NCI-H1436 treated with DMSO at 0.1 percent for 48 hours (cell line): Measurements from ENCODE around the gene FLNB.

Experiments used
- DNase-seq: peaks from one replicate; lab custom pipeline; 2025; lab: John Stamatoyannopoulos, UW

Gene FLNB

DNA sequence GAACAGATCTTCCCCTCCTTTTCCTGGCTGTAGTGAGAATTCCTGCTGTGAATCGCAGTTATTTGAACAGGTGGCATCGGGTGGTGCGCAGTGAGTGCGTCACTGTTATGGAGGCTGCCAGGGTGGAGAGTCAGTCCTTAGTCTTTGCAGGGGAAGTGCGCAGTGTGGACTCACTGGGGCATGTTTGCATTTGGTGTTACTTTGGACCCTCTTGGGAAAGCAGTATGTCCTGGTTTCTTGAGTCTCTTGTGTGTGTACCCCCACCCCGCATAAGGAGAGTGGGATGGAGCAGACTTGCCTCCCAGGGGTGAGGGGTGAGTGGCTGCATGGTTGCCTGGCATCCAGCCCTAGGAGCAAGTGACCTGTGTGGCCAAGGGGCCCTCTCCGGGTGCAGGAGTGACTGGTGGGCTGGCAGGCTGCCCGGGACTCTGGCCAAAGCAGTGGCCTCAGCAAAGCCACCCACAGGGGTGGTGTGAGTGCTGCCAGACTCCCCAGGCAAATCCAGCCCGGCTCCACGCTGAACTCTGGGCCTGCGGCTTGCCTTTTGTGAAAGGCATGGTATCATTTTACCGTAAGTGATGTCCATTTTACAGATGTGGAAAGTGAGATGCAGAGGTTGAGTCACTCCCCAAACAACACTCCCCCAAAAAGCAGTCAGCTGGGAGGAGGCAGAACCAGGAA, 156.1 kb downstream of the FLNB start:
- DNase-seq, result no peak

DNA sequence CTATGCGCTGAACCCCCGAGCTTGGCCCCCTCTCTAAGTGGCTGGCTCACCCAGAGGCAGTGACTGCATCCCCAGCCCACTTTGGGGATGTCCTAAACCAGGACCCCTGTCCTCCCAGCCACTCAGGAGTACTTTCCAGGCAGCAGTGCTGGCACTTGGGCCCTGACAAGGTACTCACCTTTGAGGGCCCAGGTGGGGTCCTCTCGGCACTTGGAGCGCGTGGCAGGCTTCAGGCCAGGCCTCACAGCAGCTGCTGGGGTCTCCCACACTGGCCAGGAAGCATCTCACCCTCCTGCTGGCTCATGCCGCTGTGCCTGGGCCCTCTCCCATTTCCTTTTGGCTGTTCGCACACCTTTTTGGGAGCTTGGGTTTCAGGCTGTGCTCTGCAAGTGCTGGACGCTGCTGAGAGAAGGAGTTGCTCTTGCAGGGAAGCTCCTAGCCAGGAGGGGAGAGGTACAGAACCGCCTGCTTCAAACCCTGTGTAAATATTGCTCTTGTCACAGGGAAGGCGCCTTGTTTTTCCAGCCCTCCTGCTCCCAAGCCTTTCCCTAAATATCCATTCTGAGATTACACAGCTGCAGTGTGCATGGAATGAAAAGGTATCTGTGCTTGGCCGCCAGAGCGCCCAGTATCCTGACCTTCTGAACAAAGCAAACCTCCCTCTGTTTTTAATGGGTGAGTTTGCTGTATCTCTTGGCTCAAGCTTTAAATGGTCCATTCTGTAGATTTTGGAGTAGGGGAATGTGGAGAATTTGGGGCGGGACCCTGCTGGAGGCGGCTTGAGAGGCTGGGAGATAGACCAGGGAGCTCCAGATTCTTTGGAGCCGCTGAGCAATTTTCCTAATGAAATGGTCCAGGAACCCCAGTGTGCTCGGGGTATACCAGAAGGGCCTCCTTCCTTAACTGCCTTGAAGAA, 156.9 kb downstream of the FLNB start:
- no peak for DNase-seq

DNA sequence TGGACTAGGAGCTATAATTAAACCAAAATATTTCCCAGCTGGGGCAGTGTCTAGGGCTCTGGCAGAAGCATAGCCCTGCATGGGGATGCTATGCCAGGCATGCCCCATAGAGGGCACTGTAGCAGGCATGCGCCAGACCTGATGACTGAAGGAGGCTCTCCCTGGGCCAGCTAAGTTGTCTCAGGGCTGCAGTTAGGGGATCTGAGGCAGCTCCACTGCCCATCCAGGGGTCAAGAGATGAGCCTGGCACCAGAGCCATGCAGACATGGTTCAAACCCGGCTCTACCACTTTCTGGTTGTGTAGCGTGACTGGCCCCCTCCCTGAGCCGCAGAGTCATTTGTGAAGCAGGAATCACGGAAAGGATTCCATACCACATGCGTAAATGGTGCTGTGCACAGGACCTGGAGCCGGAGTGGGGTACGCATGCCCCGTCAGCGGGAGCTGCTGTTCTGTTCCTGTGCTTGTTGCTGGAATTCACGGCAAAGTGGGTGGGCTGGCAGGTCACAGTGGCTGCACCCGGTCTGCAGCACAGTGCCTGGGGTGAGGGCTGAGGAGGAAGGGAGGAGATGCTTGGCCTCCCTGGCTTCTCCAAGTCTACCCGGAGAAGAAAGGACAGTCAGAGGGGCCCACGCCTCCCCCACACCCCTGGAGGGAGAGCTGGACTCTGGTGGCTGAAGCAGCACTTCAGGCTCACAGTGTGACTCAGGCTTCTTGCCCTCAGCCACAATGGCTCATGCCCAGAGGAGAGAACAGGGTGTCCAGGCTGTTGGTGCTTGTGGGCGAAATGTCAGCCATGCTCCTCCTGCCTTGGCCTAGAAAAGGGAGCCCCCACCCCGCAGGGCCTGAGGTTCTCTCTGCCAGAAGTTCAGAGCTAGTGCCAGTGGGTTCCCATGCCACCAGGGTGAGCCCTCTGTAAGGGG, 159.5 kb downstream of the FLNB start:
- no peak for DNase-seq

DNA sequence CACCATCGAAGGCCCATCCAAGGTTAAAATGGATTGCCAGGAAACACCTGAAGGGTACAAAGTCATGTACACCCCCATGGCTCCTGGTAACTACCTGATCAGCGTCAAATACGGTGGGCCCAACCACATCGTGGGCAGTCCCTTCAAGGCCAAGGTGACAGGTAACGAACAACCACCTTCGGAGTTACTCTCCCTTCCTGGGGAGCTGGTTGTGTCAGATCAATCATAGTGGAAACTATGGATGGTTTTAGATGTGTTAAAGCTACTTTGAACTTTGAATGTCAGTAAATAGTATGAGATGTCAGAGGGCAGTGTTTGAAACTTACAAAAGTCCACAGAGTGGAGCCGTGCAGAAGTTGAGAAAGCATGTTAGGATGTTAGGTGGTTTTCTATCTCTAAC, 160.3 kb downstream of the FLNB start:
- DNase-seq, result no peak

DNA sequence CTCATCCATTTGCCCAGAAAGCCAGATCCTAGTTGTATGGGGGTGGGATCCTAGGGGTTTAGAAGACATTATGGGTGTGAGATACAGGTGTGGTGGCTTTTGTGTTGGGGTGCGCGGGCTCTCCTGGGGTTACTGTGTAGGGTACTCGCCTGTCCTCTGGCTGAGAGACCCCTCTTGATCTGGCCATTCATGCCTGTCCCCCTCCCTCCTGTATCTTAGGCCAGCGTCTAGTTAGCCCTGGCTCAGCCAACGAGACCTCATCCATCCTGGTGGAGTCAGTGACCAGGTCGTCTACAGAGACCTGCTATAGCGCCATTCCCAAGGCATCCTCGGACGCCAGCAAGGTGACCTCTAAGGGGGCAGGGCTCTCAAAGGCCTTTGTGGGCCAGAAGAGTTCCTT, 161.1 kb downstream of the FLNB start:
- DNase-seq, result no peak

DNA sequence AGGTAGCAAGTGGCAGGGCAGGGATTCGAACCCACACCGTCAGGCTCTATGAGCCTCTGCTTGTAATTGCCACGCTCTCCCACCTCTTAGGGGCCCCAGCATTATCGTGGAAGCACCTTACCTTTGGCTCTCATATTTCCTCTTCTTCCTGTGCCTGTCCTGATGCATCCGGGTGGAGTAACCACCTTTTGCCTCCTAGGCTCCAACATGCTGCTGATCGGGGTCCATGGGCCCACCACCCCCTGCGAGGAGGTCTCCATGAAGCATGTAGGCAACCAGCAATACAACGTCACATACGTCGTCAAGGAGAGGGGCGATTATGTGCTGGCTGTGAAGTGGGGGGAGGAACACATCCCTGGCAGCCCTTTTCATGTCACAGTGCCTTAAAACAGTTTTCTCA, 162.2 kb downstream of the FLNB start:
- no peak for DNase-seq

DNA sequence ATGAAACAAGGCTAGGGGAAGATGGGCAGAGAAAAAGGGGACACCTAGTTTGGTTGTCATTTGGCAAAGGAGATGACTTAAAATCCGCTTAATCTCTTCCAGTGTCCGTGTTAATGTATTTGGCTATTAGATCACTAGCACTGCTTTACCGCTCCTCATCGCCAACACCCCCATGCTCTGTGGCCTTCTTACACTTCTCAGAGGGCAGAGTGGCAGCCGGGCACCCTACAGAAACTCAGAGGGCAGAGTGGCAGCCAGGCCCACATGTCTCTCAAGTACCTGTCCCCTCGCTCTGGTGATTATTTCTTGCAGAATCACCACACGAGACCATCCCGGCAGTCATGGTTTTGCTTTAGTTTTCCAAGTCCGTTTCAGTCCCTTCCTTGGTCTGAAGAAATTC, 162.9 kb downstream of the FLNB start:
- no peak for DNase-seq

DNA sequence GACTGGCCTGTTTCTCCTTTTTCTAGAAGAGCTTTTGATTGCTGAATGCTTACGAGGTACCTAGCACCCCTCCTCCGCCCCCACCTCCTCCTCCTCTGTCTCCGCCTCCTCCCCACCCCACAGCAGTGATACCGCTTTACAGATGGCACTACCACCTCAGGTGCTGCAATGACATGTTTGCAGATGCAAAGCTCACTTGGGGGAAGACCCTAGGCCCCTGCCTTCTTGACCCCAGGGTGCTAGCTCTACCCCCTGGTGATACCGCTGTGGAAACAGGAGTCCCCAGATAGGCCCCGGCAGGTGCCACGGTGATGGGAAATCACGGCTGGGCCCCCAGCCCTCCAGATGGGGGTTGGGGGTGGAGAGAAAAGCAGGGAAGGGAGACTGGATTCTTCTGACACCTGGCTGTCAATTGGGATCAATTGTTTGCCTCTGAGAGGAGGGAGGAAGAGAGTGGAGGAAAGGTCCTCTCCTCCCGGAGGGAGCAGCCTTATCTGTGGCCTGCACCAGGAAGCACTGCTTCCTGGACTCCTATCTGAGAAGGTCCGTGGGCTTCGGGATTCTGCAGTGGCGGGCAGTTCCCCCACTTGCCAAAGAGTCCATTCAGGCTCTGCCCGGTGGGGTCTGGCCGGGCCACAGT, 164.9 kb downstream of the FLNB start:
- no peak for DNase-seq

DNA sequence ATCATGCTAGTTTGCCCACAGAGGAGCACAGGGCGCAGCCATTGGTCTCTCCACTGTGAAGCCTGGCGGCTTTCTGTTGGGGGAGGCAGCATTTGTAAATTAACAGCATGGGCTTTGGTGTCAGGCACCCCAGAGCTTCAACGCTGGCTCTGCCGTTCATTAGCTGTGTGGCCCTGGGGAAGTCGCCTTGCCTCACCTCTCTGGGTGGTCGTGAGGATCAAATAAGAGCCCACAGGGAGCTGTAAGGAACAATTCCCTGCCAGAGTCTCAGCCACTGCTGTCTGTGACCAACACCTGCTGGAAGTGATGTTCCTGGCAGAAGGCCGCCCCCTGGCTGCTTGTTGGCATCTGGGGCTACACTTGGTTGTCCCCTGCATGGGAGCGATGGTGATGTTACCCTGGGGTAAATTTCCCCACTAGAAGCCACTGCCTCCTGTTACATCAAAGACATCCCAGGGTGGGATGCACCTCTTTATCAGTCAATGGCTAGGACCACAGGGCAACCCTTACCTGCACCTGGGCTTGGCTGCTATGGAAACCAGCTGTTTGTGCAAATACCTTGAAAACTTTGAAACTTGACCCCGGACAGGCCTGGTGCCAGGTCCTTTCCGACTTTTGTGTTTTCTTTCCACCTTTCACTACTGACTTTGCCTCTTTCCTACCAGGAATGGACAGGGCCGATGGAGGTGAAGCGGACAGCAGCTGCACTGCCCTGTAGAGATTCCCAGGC, 165.6 kb downstream of the FLNB start:
- no peak for DNase-seq

DNA sequence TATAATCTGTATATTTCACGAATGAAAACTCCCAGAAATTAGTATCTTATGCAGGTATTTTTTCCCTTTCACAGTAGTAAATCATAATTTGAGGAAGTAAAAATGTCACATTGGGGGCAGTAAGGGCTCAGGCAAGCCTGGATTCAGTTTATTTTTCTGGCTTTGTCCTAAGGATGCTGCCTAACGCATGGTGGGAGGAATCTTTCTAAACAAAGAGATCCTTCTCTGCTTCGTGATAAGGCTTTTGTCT, 166.9 kb downstream of the FLNB start:
- no peak for DNase-seq

DNA sequence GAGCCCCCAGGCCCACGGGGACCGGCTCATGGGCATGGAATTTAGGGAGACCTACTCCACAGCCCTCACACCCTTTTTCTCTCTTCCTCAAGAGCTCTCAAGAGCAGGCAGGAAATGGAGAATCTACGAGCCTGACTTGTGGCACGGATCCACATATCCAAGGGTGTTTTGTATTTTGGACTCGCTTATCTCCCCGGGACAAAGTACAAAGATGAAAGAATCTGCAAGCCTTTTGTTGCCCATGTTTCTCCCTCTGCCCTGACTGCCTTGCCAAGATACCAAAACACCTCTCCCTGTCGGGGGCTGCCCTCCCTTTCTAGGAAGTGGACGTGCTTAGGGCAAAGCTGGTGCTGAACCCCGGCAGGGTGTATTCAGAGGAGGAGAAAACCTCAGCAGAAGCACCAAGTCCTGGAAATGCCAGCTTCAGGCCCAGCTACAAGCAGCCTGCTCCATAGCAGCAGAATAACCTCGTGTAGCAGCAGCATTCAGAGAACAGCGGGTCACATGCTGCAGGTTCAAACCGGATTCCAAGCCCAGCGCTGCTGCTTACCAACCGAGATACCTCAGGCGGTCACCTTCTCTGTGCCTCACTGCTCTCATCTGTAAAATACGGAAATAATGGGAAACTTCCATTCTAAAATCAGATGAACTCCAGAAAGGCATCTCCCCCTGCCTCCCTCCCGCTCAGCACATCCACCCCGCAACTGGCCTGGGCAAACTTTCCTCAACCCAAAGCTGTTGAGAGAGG, 167.4 kb downstream of the FLNB start:
- DNase-seq, result no peak

DNA sequence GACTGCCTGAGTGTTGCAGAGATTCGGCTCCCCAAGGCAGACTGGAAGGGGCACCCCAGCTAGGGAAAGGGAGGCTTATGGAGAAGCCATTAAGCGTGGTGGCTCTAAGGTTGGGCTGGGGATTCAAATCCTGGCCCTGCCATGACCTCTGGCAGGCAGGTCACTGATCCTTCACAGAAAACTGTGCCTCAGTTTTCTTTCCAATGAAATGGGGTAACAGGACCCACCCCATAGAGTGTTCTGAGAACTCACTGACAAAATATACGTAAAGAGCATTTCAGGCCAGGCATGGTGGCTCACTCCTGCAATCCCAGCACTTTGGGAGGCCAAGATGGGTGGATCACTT, 167.9 kb downstream of the FLNB start:
- DNase-seq, result no peak

DNA sequence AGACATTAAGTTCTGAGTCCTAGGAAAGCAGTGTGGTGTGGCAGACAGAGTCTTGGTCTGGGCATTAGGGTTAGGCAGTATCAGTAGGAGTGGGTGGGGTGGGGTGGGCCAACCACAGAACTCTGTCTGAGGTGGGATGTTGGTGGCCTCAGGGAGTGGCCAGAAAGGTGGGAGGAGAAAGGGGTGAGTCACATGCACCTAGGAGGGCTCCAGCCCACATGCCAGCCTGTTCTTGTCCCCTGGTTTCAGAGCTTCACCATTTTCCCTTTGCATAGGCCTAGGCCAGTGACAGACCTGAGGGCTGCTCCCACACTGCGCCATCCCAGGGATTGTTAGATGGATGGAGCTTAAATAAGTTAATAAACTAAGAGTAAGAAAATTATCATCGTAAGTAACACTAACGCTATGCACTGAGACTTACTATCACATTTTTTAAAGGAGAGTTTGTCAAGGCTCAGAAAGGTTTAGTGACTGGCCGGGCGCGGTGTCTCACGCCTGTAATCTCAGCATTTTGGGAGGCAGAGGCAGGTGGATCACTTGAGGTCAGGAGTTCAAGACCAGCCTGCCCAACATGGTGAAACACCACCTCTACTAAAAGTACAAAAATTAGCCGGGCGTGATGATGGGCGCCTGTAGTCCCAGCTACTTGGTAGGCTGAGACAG, 168.7 kb downstream of the FLNB start:
- DNase-seq, result no peak

DNA sequence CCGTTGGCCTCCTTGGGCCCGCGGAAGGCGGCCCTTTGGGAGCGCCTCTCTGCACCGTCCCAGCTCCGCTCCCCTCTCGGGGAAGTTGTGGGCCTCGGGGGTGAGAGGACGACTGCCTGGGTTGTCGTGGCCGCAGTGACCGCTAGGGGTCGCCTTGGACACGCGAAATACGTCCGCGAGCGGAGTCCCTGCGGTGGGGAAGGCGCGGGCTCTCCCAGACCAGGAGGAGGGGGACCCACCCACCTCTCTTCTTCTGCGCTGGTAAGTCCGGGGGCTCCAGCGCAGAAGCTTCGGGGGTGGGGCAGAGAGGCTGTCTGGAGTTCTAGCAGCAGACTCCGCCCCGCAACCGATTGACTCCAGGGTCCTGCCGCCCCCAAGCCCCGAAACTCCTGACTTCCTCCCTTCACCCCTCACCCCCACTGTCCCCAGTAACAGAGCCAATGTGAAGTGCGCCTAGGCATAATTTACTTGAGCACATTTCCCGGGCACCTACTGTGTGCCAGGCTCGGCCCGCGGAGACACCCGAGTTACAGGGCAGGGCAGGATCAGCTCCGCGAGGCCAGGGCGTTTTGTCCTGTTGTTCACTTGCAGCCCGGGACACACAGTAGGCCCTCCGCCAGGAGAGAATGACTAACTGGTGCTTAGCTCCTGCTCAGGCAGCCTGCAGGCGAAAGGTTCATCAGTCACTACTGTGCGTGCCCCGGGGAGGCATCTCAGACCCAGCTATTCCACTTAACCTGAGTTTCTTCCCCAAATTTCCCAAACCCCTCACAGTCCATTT, 169.7 kb downstream of the FLNB start:
- DNase-seq, result no peak

DNA sequence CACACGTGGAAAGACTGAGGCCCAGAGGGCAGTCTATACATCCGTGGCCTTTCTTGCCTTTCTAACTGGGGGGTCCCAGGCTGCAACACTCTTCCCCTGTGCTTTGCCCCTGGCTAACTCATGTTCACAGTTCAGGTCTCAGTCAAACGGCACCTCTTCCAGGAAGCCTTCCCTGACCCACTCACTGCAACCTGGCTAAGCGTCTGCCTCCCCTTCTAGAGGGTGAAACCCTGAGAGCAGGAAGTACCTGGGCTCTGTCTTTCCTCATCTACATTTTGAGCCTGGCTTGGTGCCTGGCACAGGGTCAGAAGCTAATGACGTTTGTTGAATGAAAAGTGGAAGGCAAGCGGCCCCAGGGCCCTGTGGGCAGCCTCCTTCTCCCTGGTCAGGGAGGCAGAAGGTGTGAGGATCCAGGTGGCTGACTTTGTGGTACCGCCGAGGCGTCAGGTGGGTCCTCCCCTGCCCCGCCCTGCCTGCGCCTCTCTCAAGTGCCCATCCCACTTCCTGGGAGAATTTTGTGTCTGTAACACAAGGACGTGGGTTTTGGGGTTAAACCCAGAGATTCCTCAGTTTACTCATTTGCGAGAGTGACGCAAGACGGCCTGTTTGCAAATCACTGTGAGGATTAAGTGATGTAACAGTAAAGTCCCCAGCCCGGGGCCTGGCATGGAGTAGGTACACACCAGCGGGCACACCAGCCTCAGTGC, 170.5 kb downstream of the FLNB start:
- no peak for DNase-seq

DNA sequence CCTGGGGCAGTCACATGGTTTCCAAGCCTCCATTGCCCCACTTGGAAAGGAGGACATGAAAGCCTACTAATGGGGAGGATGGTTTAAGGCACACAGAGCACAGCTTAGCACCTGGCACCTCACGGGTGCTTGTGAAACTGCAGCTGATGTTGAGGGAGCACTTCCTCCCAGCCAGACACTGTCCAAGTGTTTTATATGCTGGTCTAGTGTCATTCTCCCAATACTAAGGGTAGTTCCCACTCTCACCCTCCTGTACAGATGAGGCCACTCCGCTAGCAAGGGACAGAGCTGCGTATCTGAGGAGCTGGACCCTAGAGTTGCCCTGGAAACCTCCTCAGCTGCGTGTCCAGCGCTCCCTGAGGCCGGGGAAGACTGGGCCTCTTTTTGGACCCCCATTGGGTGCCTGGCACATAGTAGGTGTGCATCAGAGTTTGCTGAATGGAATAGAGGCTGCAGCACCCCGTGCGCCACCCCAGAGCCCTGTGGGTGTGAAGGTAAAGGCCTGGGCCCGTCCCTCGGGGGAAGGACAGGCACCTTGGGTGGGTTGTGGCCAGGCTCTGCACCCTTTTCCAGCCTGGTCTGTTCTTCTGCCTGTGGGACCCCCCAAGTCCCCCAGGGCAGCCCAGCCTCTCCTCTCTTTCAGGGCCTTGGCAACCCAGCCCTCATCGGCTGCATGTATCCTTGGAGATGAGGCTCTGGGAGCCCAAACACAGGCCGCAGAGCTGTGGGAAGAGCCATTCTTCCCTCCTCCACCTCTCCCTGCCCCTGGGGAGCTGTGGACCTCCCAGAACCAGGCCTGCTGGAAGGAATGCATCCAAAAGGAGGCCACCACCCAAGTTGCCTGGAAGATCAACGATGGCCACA, 171.2 kb downstream of the FLNB start:
- no peak for DNase-seq

DNA sequence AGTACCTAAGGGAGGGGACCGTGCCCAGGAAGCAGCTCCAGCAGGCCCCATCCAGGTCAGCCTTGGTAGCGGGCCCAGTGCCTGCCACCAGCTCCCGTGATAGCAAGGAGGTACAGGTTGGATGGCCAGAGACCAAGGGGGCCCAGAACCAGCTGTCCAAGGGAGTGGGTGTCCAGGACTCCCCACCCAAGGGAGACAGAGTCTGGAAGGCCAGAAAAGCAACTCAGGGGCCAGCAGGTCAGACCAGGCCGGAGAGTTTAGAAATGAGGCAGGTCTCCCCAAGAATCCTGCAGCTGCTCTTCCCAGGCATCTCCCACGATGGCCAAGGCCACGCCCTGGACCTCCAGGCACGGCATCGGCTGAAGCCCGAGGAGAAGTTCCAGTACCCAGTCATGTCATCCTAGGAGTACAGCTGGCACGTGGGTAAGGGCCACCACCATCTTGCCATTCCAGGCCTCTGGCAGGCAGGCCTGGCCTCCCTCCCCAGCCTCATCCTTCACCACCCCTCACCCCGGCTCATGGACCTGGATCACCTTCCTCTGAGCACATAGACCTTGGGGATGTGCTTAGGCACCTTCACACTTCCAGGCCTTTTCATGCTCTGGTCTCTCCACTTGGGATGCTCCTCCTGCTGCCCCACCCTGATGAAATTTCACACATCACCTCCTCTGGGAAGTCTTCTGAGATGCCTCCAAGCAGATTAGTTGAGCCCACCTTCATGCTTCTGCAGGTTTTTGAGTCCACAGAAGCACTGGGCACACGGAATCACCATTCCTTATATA, 172.1 kb downstream of the FLNB start:
- no peak for DNase-seq
